ENCODE measurements around the gene HEXIM1. TPM values are rescaled to one million over a fixed set of nuclear protein-coding genes. Genes with fewer than 3 reads are reported as not detected.

Gene HEXIM1
- total RNA-seq, 1 experiment from 2014 or later = 29.6 TPM

GRCh38 chr17:45137561-45138305 is 10.5 kb upstream of the HEXIM1 start (continued):
- TF ChIP-seq GRHL2 (CRISPR knock-in tag; IDR thresholded peaks at IDR 0.05; ENCODE audit: insufficient replicate concordance, severe bottlenecking) = no peak

- Mint-ChIP-seq H3K36me3 (peaks cover 3% of the 10 kb centered on the region; the same call in 1 of the 2 replicates), H3K27ac (no peak overlapping the region), H3K4me3 (no peak overlapping the region), H3K27me3 (ENCODE audit: low read depth) (no peaks in the 10 kb centered on the region; the same call in 1 of the 2 replicates), H3K9me3 (no peaks in the 10 kb centered on the region), H3K4me1 (peaks cover 14% of the 10 kb centered on the region)
- DNase-seq (ENCODE audit: low spot score) (no peak), ATAC-seq (no peak)
- TF ChIP-seq NR2C2 (CRISPR knock-in tag; IDR thresholded peaks at IDR 0.05) (no peak), JAZF1 (CRISPR knock-in tag; IDR thresholded peaks at IDR 0.05) (no peak), NFATC4 (CRISPR knock-in tag; IDR thresholded peaks at IDR 0.05) (no peak), SOX15 (CRISPR knock-in tag; IDR thresholded peaks at IDR 0.05) (no peak), ZNF263 (CRISPR knock-in tag; IDR thresholded peaks at IDR 0.05; ENCODE audit: low read depth) (no peak), ESRRA (CRISPR knock-in tag; IDR thresholded peaks at IDR 0.05; ENCODE audit: borderline replicate concordance) (no peak), TEAD1 (CRISPR knock-in tag; IDR thresholded peaks at IDR 0.05) (no peak), ETV6 (CRISPR knock-in tag; IDR thresholded peaks at IDR 0.05) (no peak), STAT6 (CRISPR knock-in tag; conservative IDR thresholded peaks at IDR 0.05; ENCODE audit: low read depth) (no peak), MLX (CRISPR knock-in tag; IDR thresholded peaks at IDR 0.05) (no peak), GABPB1 (CRISPR knock-in tag; IDR thresholded peaks at IDR 0.05) (no peak), SMAD3 (CRISPR knock-in tag; IDR thresholded peaks at IDR 0.05; ENCODE audit: borderline replicate concordance) (no peak), ZNF121 (CRISPR knock-in tag; IDR thresholded peaks at IDR 0.05) (no peak), NFE2L1 (CRISPR knock-in tag; IDR thresholded peaks at IDR 0.05) (no peak), IRF2 (CRISPR knock-in tag; IDR thresholded peaks at IDR 0.05; ENCODE audit: borderline replicate concordance, low read depth) (no peak)
- POLR2A ChIA-PET = interaction anchor here (0.8 kb wide), 1 partner anchor 9 kb away, joined by 5 read pairs; the partner anchor contains the start of gene HEXIM1
- CTCF ChIA-PET = interaction anchor here (0.6 to 1.4 kb wide), 4 partner anchors 10 to 171 kb away, joined by 3 to 10 read pairs (median 6); partner anchors contain the start of genes C1QL1 and HEXIM1
These were observed 9.3 kb upstream of the HEXIM1 start for GRCh38 chr17:45138911-45139532.

- Mint-ChIP-seq H3K27ac (no peak overlapping the region), H3K9me3 (no peaks in the 10 kb centered on the region), H3K4me1 (peaks cover 14% of the 10 kb centered on the region), H3K4me3 (no peak overlapping the region), H3K27me3 (ENCODE audit: low read depth) (no peaks in the 10 kb centered on the region; the same call in 1 of the 2 replicates), H3K36me3 (peaks cover 3% of the 10 kb centered on the region; the same call in 1 of the 2 replicates)
- ATAC-seq = no peak
- CTCF ChIA-PET = interaction anchor here (0.6 to 1.4 kb wide), 4 partner anchors 10 to 171 kb away, joined by 3 to 10 read pairs (median 6); partner anchors contain the start of genes C1QL1 and HEXIM1
- no peak for DNase-seq (ENCODE audit: low spot score)
- POLR2A ChIA-PET = interaction anchor here (0.8 kb wide), 1 partner anchor 9 kb away, joined by 5 read pairs; the partner anchor contains the start of gene HEXIM1
- TF ChIP-seq ZNF317 (CRISPR knock-in tag; IDR thresholded peaks at IDR 0.05; ENCODE audit: borderline replicate concordance, low read depth) (no peak), ARID4B (CRISPR knock-in tag; IDR thresholded peaks at IDR 0.05; ENCODE audit: borderline replicate concordance) (no peak), ERG (CRISPR knock-in tag; IDR thresholded peaks at IDR 0.05) (no peak), MAX (CRISPR knock-in tag; IDR thresholded peaks at IDR 0.05) (no peak), ZNF671 (CRISPR knock-in tag; IDR thresholded peaks at IDR 0.05) (no peak), ZNF121 (CRISPR knock-in tag; IDR thresholded peaks at IDR 0.05) (no peak)
These were observed 8.7 kb upstream of the HEXIM1 start for GRCh38 chr17:45139533-45139920.
